Thyroid gland (tissue), 4 donors: Measurements from ENCODE around the gene GFER. TPM values are rescaled to one million over a fixed set of nuclear protein-coding genes. Genes with fewer than 3 reads are reported as not detected.

Experiments
- DNase-seq, 2 donors: peaks; one replicate each; pipeline ENCODE4 v3.0.0-alpha.2; 2019
- H3K27ac ChIP-seq, 3 donors: fragments of 200-600 bp; sonication (generic); 1 replicate in 2 of 3; 2 replicates in 1 of 3; pipeline ENCODE4 v1.5.1; 2016 to 2019; ENCODE audit warnings: mild to moderate bottlenecking in 1 of 3, moderate library complexity in 1 of 3
- H3K27me3 ChIP-seq: fragments of 200-600 bp; sonication (generic); one replicate; pipeline ENCODE4 v1.5.1; 2019
- H3K36me3 ChIP-seq, 2 donors: fragments of 200-600 bp; sonication (generic); one replicate each; pipeline ENCODE4 v1.5.1; 2016 to 2019
- H3K4me1 ChIP-seq, 2 donors: fragments of 200-600 bp; sonication (generic); one replicate each; pipeline ENCODE4 v1.5.1; 2017 to 2019
- H3K4me3 ChIP-seq, 3 donors: fragments of 200-600 bp; sonication (generic); replicated peaks in 1 of 3; 1 replicate in 2 of 3; 2 replicates in 1 of 3; pipeline ENCODE4 v1.5.1; 2016; ENCODE audit warnings: mild to moderate bottlenecking in 1 of 3
- H3K9me3 ChIP-seq: fragments of 200-600 bp; sonication (generic); one replicate; pipeline ENCODE4 v1.5.1; 2017
- POLR2A ChIP-seq, 2 donors: fragments of 450-650 bp; IDR thresholded peaks; one replicate each; pipeline ENCODE4 v1.6.1; 2017; ENCODE audit warnings: antibody characterized with exemption in 2 of 2, mild to moderate bottlenecking in 2 of 2, moderate library complexity in 1 of 2
- WGBS, 2 donors: methylation state at CpG; one replicate each; pipeline ENCODE4 v1.1.5; 2017; 5-methylcytosine and 5-hydroxymethylcytosine counted together
- intact Hi-C: fragments of 100-400 bp; cut with DNase I; formaldehyde crosslinking; loops from one replicate; pipeline ENCODE4 v1.15.1; 2023
- total RNA-seq, 4 donors: library from RNA; depleted of rRNA; stranded (reverse); fragments of >200 nt; gene quantifications; one replicate each; pipeline ENCODE4 v1.2.3, GENCODE V29; 2016
- TF ChIP-seq, protein P1 (sequence below), 6 experiments: fragments of 200-600 bp in 3 of 6; fragments of 450-650 bp in 3 of 6; sonication (generic) in 3 of 6; IDR thresholded peaks; one replicate each; pipeline ENCODE4 v1.5.1; 2016 to 2019; ENCODE audit warnings: antibody characterized with exemption in 6 of 6, mild to moderate bottlenecking in 2 of 6, inconsistent platforms in 1 of 6, moderate library complexity in 1 of 6

Gene GFER
- total RNA-seq, 4 donors from 2014 or later, result 7.8 to 37.2 (median 22.3) TPM

GRCh38 chr16:1990101-1990350 lies 6.0 kb downstream of the GFER start:
- peaks cover 24 to 40% of the 10 kb centered on the region in 2 donors for H3K4me1 ChIP-seq
- H3K27ac ChIP-seq, result no peak overlapping the region
- H3K36me3 ChIP-seq, result peaks cover 10 to 13% of the 10 kb centered on the region in 2 donors
- TF ChIP-seq, protein P1, sequence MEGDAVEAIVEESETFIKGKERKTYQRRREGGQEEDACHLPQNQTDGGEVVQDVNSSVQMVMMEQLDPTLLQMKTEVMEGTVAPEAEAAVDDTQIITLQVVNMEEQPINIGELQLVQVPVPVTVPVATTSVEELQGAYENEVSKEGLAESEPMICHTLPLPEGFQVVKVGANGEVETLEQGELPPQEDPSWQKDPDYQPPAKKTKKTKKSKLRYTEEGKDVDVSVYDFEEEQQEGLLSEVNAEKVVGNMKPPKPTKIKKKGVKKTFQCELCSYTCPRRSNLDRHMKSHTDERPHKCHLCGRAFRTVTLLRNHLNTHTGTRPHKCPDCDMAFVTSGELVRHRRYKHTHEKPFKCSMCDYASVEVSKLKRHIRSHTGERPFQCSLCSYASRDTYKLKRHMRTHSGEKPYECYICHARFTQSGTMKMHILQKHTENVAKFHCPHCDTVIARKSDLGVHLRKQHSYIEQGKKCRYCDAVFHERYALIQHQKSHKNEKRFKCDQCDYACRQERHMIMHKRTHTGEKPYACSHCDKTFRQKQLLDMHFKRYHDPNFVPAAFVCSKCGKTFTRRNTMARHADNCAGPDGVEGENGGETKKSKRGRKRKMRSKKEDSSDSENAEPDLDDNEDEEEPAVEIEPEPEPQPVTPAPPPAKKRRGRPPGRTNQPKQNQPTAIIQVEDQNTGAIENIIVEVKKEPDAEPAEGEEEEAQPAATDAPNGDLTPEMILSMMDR (IDR thresholded peaks at IDR 0.05), result no peak
- no peak for TF ChIP-seq POLR2A (IDR thresholded peaks at IDR 0.05)
- no peak overlapping the region for H3K4me3 ChIP-seq
- intact Hi-C loops, result no loop called here
- peaks cover 14% of the 10 kb centered on the region for H3K27me3 ChIP-seq
- 0 to 9% methylated on average over 3 to 6 of the region's 25 CpGs for WGBS, 2 donors
- H3K9me3 ChIP-seq, result no peaks in the 10 kb centered on the region
- no peak for DNase-seq

DNA sequence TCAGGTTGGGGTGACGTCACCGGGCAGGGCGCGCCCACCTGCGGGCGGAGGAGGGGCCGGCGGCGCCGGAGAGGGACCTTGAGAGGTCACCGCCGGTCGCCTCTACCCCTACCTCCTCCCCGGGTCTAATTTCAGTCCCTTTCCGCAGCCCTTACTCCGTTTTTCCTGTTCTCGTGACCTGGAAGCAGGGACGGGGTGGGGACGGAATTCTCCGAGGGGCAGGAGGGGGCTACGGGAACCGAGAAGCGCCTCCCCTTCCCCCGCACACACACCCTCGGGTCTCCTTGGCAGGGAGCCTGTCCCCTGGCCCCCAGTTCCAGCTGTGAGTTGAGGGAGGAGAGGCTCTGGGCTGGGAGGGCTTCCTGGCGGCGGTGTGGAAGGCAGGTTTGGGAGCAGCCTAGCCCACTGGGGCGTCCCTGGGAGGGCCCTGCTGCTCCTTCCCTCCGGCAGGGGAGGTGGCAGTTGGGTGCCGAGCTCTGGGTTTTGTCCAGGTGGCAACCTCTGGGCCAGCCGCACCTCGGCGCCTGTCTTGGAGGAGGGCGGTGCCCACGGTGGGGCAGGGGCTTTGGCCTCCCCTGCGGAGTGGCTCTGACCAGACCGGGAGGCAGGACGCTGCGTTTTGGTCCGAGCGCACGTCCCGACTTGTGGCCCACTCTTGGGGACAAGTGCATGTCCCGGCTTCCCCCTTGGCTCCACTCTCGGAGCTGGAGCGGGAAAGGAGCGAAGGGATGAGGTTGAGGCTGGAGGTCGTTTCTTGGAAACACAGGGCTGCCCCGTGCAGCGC lies 6.5 kb downstream of the GFER start:
- WGBS, 2 donors, result 1 to 3% methylated on average over 32 to 36 of the region's 50 CpGs
- no peaks in the 10 kb centered on the region for H3K9me3 ChIP-seq
- peaks cover 24 to 36% of the 10 kb centered on the region in 2 donors for H3K4me1 ChIP-seq
- H3K27me3 ChIP-seq, result peaks cover 14% of the 10 kb centered on the region
- no peak for DNase-seq
- no peak for TF ChIP-seq POLR2A (IDR thresholded peaks at IDR 0.05)
- TF ChIP-seq, protein P1 (IDR thresholded peaks at IDR 0.05), result no peak
- H3K4me3 ChIP-seq, result no peak overlapping the region
- peaks cover 9 to 12% of the 10 kb centered on the region in 2 donors for H3K36me3 ChIP-seq
- intact Hi-C loops, result no loop called here
- no peak overlapping the region for H3K27ac ChIP-seq

DNA sequence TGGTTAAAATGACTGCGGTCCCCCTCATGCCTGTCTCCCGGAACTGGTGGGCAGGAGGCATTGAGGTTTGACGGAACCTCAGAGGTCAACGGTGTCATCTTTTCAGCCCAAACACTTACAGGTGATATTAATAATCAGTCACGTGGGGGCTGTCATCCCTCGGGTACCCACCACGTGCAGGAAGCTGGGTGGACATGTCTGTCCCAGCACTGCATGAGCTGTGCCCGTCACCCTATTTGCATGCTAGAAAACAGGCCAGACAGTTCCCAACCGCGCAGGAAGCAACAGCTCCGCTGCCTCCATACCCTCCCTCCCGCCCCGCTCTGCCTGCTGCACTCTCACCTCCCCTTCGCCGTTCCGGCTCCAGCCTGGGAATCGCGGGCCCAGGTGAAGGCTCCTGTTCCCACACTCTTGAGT lies 7.2 kb downstream of the GFER start:
- Histone ChIP-seq H3K27ac (no peak overlapping the region), H3K4me1 (peaks cover 24 to 36% of the 10 kb centered on the region in 2 donors), H3K9me3 (no peaks in the 10 kb centered on the region), H3K36me3 (peaks cover 3 to 6% of the 10 kb centered on the region in 2 donors), H3K4me3 (no peak overlapping the region), H3K27me3 (peaks cover 14% of the 10 kb centered on the region)
- no peak for TF ChIP-seq POLR2A (IDR thresholded peaks at IDR 0.05)
- TF ChIP-seq, protein P1 (IDR thresholded peaks at IDR 0.05), result no peak
- DNase-seq, result no peak
- 10 to 15% methylated on average over 10 to 16 of the region's 18 CpGs for WGBS, 2 donors
- intact Hi-C loops, result no loop called here

DNA sequence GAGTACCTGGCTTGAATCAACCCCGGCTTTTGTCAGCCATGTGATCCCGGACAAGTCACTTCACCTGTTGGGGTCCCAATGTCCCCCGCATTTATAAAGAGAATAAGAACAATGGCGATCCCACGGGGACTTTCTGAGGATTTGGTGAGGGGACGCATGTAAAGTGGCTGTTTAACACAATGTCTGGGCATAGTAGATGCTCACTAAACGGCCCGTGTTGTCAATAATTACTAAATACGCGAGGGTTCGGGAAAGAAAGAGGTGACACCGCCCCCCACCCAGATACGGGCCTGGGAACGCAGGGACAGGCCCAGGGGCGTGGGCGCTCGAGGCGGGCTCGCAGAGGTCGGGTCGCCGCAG lies 7.6 kb downstream of the GFER start:
- 13% methylated on average over 19 to 20 of the region's 22 CpGs for WGBS, 2 donors
- peak overlapping the region in 1 of 3 donors; percentile 30 for H3K4me3 ChIP-seq
- H3K27me3 ChIP-seq, result peaks cover 14% of the 10 kb centered on the region
- intact Hi-C loops, result no loop called here
- TF ChIP-seq POLR2A (IDR thresholded peaks at IDR 0.05), result no peak
- TF ChIP-seq, protein P1 (IDR thresholded peaks at IDR 0.05), result no peak
- H3K36me3 ChIP-seq, result peaks cover 0 to 2% of the 10 kb centered on the region in 2 donors
- no peak overlapping the region for H3K27ac ChIP-seq
- no peaks in the 10 kb centered on the region for H3K9me3 ChIP-seq
- H3K4me1 ChIP-seq, result peaks cover 24 to 36% of the 10 kb centered on the region in 2 donors
- no peak for DNase-seq

DNA sequence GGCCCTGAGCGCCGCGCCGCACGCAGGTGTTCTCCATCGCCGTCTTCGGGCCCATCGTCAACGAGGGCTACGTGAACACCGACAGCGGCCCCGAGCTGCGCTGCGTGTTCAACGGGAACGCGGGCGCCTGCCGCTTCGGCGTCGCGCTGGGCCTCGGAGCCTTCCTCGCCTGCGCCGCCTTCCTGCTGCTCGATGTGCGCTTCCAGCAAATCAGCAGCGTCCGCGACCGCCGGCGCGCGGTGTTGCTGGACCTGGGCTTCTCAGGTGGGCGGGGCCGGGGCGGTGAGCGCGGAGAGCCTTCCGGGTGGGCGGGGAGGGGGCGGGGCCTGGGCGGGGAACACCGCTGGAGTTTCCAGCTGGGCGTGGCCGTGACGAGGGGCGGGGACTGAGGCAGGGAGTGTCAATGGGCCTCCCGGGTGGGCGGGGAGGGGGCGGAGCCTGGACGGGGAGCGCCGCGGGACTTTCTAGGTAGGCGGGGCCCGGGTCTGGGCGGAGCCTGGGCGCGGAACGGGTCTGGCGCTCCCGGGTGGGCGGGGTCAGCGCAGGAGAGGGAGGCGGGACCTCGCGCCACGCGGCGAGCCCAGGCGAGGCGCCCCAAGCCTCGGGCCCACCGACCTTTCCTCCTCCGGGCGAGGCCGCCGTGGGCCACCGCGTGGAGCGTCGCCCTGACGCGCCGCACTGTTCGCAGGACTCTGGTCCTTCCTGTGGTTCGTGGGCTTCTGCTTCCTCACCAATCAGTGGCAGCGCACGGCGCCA lies 8.1 kb downstream of the GFER start:
- H3K4me1 ChIP-seq, result peaks cover 24 to 36% of the 10 kb centered on the region in 2 donors
- H3K4me3 ChIP-seq, result peak overlapping the region in 1 of 3 donors; percentile 30
- intact Hi-C loops, result no loop called here
- TF ChIP-seq, protein P1 (IDR thresholded peaks at IDR 0.05), result no peak
- peak in 1 of 2 donors; percentile 14 for TF ChIP-seq POLR2A (IDR thresholded peaks at IDR 0.05)
- no peak overlapping the region for H3K27ac ChIP-seq
- 11% methylated on average over 9 of the region's 96 CpGs; no CpG with 5 or more reads in 1 of the 2 donors for WGBS, 2 donors
- H3K9me3 ChIP-seq, result no peaks in the 10 kb centered on the region
- no peaks in the 10 kb centered on the region for H3K36me3 ChIP-seq
- DNase-seq, result peak; percentile 83 to 84
- peaks cover 14% of the 10 kb centered on the region for H3K27me3 ChIP-seq
